Spleen (tissue), 7 donors: ENCODE data around the gene CIC.

Experiments
- POLR2A ChIP-seq, 3 donors: fragments of 450-650 bp; IDR thresholded peaks; one replicate each; pipeline ENCODE4 v1.5.1; 2017; ENCODE audit warnings: antibody characterized with exemption in 3 of 3, mild to moderate bottlenecking in 1 of 3
- POLR2AphosphoS5 ChIP-seq, 3 donors: sonication (generic); formaldehyde crosslinking; IDR thresholded peaks; one replicate each; pipeline ENCODE4 v1.5.1; 2017; ENCODE audit warnings: antibody characterized with exemption in 3 of 3
- TF ChIP-seq, protein P1 (sequence below), 11 experiments: fragments of 200-600 bp in 7 of 11; fragments of 450-650 bp in 4 of 11; sonication (generic) in 4 of 11; IDR thresholded peaks in 8 of 11; conservative IDR thresholded peaks in 3 of 11; 1 replicate in 7 of 11; 2 replicates in 4 of 11; pipeline versions ENCODE4 v1.4.0 to v1.8.0; 2016 to 2021; ENCODE audit warnings: antibody characterized with exemption in 11 of 11, inconsistent platforms in 4 of 11, mild to moderate bottlenecking in 1 of 11
- donor health status: DM: no; HTN: no; CAD: no; lungs with moderate emphysema.
- donor health status: DM: no; HTN: no; CAD: no.
- donor health status: DM: no; HTN: no; CAD: no.

DNA sequence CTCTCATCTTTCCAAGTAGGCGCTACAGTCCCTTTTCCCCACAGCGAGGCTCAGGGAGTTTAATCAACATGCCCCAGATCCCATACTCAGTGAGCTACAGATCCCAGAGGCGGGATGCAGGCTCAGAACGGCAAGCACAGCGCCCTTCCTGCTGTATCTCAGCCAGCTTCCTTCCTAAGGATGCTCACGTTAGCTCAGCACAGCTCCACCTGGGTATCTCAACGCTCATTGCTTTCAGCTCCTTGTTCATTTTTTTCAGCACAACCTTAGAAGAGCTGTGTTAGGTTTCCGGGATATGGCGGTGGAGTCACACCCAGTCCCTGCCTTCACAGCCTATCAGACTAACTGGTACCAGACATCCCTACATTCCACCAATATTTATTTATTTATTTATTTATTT lies 53.3 kb downstream of the CIC start:
- TF ChIP-seq POLR2AphosphoS5 (IDR thresholded peaks at IDR 0.05) (no peak), POLR2A (IDR thresholded peaks at IDR 0.05) (no peak)
- TF ChIP-seq, protein P1, sequence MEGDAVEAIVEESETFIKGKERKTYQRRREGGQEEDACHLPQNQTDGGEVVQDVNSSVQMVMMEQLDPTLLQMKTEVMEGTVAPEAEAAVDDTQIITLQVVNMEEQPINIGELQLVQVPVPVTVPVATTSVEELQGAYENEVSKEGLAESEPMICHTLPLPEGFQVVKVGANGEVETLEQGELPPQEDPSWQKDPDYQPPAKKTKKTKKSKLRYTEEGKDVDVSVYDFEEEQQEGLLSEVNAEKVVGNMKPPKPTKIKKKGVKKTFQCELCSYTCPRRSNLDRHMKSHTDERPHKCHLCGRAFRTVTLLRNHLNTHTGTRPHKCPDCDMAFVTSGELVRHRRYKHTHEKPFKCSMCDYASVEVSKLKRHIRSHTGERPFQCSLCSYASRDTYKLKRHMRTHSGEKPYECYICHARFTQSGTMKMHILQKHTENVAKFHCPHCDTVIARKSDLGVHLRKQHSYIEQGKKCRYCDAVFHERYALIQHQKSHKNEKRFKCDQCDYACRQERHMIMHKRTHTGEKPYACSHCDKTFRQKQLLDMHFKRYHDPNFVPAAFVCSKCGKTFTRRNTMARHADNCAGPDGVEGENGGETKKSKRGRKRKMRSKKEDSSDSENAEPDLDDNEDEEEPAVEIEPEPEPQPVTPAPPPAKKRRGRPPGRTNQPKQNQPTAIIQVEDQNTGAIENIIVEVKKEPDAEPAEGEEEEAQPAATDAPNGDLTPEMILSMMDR (IDR thresholded peaks at IDR 0.05 in 8 of 11, conservative IDR thresholded peaks at IDR 0.05 in 3 of 11) = no peak
